IMR-90 (cell line): ENCODE data around the gene TNFRSF18.

Experiments used
- CEBPB ChIP-seq: IDR thresholded peaks from 2 replicates; pipeline ENCODE4 v1.6.1; 2012; ENCODE audit warnings: low read depth, low read length, improper control_type of control experiment
- FOS ChIP-seq: fragments of 150-350 bp; IDR thresholded peaks from 2 replicates; pipeline ENCODE4 v1.6.1; 2016; ENCODE audit warnings: low read depth, low read length
- POLR2A ChIP-seq: IDR thresholded peaks from 2 replicates; pipeline ENCODE4 v1.6.1; 2012; ENCODE audit warnings: mild to moderate bottlenecking, low read depth, low read length
- SMC3 ChIP-seq: fragments of 150-350 bp; IDR thresholded peaks from 2 replicates; pipeline ENCODE4 v1.6.1; 2016; ENCODE audit warnings: low read depth, mild to moderate bottlenecking, antibody characterized with exemption, low read length, moderate library complexity
- USF2 ChIP-seq: fragments of 150-350 bp; IDR thresholded peaks from 2 replicates; pipeline ENCODE4 v1.6.1; 2017; ENCODE audit warnings: mild to moderate bottlenecking, antibody characterized with exemption, low read length, low read depth
- TF ChIP-seq, protein P1 (sequence below): conservative IDR thresholded peaks from 2 replicates; pipeline ENCODE4 v1.5.1; 2012; ENCODE audit warnings: mild to moderate bottlenecking, low read depth, low read length, improper control_type of control experiment

DNA sequence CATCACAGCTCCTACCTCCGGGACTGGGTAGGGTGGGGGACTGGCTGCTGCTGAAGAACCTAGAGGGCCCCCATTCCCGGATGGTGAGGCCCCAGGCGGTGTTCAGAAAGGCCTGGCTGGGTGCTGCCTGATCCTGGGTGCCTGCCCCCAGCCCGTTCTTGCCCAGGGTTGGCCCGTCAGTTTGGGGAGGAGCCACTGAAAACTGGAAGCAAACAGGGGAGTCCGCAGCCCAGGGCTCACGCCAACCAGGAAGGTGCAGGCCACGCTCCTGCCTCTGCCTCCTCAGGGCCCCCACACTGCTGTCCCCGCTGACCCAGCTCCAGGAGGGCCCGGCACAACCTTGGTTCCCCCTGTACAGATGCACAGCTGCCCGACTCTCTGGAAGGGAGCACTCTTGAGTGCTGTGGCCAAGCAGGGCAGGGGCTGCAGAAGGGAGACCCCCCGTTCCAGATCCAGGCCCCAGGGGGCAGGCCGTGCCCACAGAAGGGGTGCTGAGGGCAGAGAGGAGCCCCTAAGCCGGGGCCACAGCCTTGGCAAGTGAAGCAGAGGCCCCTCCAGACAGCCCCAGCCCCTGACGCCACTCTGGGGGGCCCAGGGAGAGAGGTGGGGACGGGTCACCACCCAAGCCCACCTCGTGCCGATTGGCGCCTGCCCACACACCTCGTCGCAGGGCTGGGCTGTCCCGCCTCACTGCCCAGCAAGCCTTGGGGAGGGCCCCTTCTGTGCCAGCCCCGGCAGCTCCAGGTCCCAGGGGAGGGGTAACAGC lies 34.6 kb upstream of the TNFRSF18 start:
- TF ChIP-seq, protein P1, sequence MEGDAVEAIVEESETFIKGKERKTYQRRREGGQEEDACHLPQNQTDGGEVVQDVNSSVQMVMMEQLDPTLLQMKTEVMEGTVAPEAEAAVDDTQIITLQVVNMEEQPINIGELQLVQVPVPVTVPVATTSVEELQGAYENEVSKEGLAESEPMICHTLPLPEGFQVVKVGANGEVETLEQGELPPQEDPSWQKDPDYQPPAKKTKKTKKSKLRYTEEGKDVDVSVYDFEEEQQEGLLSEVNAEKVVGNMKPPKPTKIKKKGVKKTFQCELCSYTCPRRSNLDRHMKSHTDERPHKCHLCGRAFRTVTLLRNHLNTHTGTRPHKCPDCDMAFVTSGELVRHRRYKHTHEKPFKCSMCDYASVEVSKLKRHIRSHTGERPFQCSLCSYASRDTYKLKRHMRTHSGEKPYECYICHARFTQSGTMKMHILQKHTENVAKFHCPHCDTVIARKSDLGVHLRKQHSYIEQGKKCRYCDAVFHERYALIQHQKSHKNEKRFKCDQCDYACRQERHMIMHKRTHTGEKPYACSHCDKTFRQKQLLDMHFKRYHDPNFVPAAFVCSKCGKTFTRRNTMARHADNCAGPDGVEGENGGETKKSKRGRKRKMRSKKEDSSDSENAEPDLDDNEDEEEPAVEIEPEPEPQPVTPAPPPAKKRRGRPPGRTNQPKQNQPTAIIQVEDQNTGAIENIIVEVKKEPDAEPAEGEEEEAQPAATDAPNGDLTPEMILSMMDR, result no peak
- no peak for TF ChIP-seq SMC3
- no peak for TF ChIP-seq POLR2A
- TF ChIP-seq FOS, result no peak
- no peak for TF ChIP-seq CEBPB
- TF ChIP-seq USF2, result no peak
